SK-N-SH (cell line): ENCODE data around the gene ITGA1. TPM values are rescaled to one million over a fixed set of nuclear protein-coding genes. Genes with fewer than 3 reads are reported as not detected.

Experiments used
- CTCF ChIA-PET: fragments of 300-600, 350-600 bp; formaldehyde crosslinking; extraction: SDS; loops from one replicate; lab custom pipeline; 2021; lab: Yijun Ruan, JAX
- POLR2A ChIA-PET: fragments of 350-600 bp; sonication (Branson Sonifier 250); formaldehyde crosslinking; extraction: SDS; loops from one replicate; lab custom pipeline; 2020; ENCODE audit warnings: antibody characterized with exemption, inconsistent platforms; lab: Yijun Ruan, JAX
- DNase-seq: peaks from one replicate; pipeline ENCODE4 v3.0.0; 2012
- H2AFZ ChIP-seq: fragments of 200-600 bp; sonication (generic); 2 replicates; pipeline ENCODE4 v1.8.1; 2016; ENCODE audit warnings: antibody characterized with exemption, mild to moderate bottlenecking, low read depth
- H3F3A ChIP-seq: fragments of 200-600 bp; sonication (generic); replicated peaks from 2 replicates; pipeline ENCODE3; 2016; ENCODE audit warnings: antibody characterized with exemption, mild to moderate bottlenecking; ENCODE audit not compliant: insufficient read depth
- H3K27ac ChIP-seq, 2 experiments: fragments of 200-500 bp in 1 of 2; fragments of 200-600 bp in 1 of 2; sonication (Bioruptor generic) in 1 of 2; sonication (generic), shearing (Covaris generic) in 1 of 2; 2 replicates each; pipeline versions ENCODE4 v1.5.1 to v1.6.1; 2014 to 2016; ENCODE audit warnings: low read depth in 2 of 2, inconsistent platforms in 1 of 2, low read length in 1 of 2, mild to moderate bottlenecking in 1 of 2, mixed read lengths in 1 of 2
- H3K27me3 ChIP-seq: fragments of 200-600 bp; sonication (generic), shearing (Covaris generic); 2 replicates; pipeline ENCODE4 v1.6.1; 2016; ENCODE audit warnings: mixed run types; ENCODE audit not compliant: insufficient read depth
- H3K36me3 ChIP-seq, 2 experiments: fragments of 200-500 bp in 1 of 2; fragments of 200-600 bp in 1 of 2; sonication (Bioruptor generic) in 1 of 2; sonication (generic) in 1 of 2; replicated peaks in 1 of 2; 2 replicates each; pipeline versions ENCODE3 to v1.5.1; 2014 to 2016; ENCODE audit warnings: low read length in 1 of 2, mild to moderate bottlenecking in 1 of 2; ENCODE audit not compliant: insufficient read depth in 2 of 2, control insufficient read depth in 1 of 2
- H3K4me1 ChIP-seq, 2 experiments: fragments of 200-500 bp in 1 of 2; fragments of 200-600 bp in 1 of 2; sonication (Bioruptor generic) in 1 of 2; sonication (generic), shearing (Covaris generic) in 1 of 2; 2 replicates each; pipeline versions ENCODE4 v1.5.1 to v1.6.1; 2014 to 2016; ENCODE audit warnings: low read depth in 1 of 2, low read length in 1 of 2, mixed run types in 1 of 2; ENCODE audit not compliant: insufficient read depth in 2 of 2, control insufficient read depth in 1 of 2
- H3K4me2 ChIP-seq: fragments of 200-600 bp; sonication (generic), shearing (Covaris generic); 2 replicates; pipeline ENCODE4 v1.6.1; 2017; ENCODE audit warnings: mixed run types
- H3K4me3 ChIP-seq, 2 experiments: fragments of 200-500 bp in 1 of 2; fragments of 200-600 bp in 1 of 2; sonication (Bioruptor generic) in 1 of 2; sonication (generic), shearing (Covaris generic) in 1 of 2; 2 replicates each; pipeline versions ENCODE4 v1.5.1 to v1.8.1; 2014 to 2016; ENCODE audit warnings: low read depth in 2 of 2, inconsistent platforms in 1 of 2, low read length in 1 of 2, mild to moderate bottlenecking in 1 of 2, mixed read lengths in 1 of 2, moderate library complexity in 1 of 2
- H3K79me2 ChIP-seq: fragments of 200-600 bp; sonication (generic); 2 replicates; pipeline ENCODE4 v1.8.1; 2017; ENCODE audit warnings: mild to moderate bottlenecking; ENCODE audit not compliant: insufficient read depth
- H3K9ac ChIP-seq: fragments of 200-600 bp; sonication (generic); 2 replicates; pipeline ENCODE4 v1.6.1; 2017; ENCODE audit warnings: mixed run types
- H3K9me2 ChIP-seq: fragments of 200-600 bp; sonication (generic); 2 replicates; pipeline ENCODE4 v1.6.1; 2017; ENCODE audit warnings: mixed run types
- H3K9me3 ChIP-seq: fragments of 200-600 bp; sonication (generic); 2 replicates; pipeline ENCODE4 v1.6.1; 2017; ENCODE audit warnings: mixed run types, mild to moderate bottlenecking, moderate library complexity
- H4K20me1 ChIP-seq: fragments of 200-600 bp; sonication (generic); 2 replicates; pipeline ENCODE4 v1.6.1; 2017; ENCODE audit warnings: mild to moderate bottlenecking, mixed run types; ENCODE audit not compliant: insufficient read depth
- CHD2 ChIP-seq: fragments of 150-350 bp; IDR thresholded peaks from 2 replicates; pipeline ENCODE4 v1.6.1; 2018; ENCODE audit warnings: low read length; ENCODE audit not compliant: partially characterized antibody
- FOXM1 ChIP-seq: IDR thresholded peaks from 2 replicates; pipeline ENCODE4 v1.4.0; 2012; ENCODE audit warnings: low read depth, mild to moderate bottlenecking
- RCOR1 ChIP-seq: fragments of 150-350 bp; IDR thresholded peaks from 2 replicates; pipeline ENCODE4 v1.6.1; 2017; ENCODE audit warnings: antibody characterized with exemption, low read length
- TCF12 ChIP-seq: IDR thresholded peaks from 2 replicates; pipeline ENCODE4 v1.4.0; 2012
- YY1 ChIP-seq: IDR thresholded peaks from 2 replicates; pipeline ENCODE4 v1.4.0; 2012; ENCODE audit warnings: low read depth, mild to moderate bottlenecking
- WGBS: methylation state at CpG from one replicate; pipeline ENCODE4 v1.1.6; 2017; ENCODE audit warnings: low lambda C conversion rate; 5-methylcytosine and 5-hydroxymethylcytosine counted together
- polyA plus RNA-seq, 3 experiments: library from polyadenylated mRNA; depleted of rRNA; stranded (reverse); fragments of >200 nt; gene quantifications; 2 replicates each; pipeline ENCODE4 v1.2.3, GENCODE V29; 2012
- TF ChIP-seq, protein P1 (sequence below): IDR thresholded peaks from 2 replicates; pipeline ENCODE4 v1.6.1; 2012; ENCODE audit warnings: mild to moderate bottlenecking, low read depth, low read length, moderate library complexity
- TF ChIP-seq, protein P2 (sequence below): fragments of 200-600 bp; sonication (generic); IDR thresholded peaks from 2 replicates; pipeline ENCODE4 v1.6.1; 2017; ENCODE audit warnings: antibody characterized with exemption, mild to moderate bottlenecking, moderate library complexity
- TF ChIP-seq, protein P3 (sequence below): IDR thresholded peaks from 2 replicates; pipeline ENCODE4; 2012
- TF ChIP-seq, protein P4 (sequence below): fragments of 150-350 bp; IDR thresholded peaks from 2 replicates; pipeline ENCODE4 v1.6.1; 2016; ENCODE audit warnings: mild to moderate bottlenecking, low read depth, low read length

Gene ITGA1
- polyA plus RNA-seq, 1 of the 3 experiments (the other 2 are of a cell fraction): 7.7 TPM

DNA sequence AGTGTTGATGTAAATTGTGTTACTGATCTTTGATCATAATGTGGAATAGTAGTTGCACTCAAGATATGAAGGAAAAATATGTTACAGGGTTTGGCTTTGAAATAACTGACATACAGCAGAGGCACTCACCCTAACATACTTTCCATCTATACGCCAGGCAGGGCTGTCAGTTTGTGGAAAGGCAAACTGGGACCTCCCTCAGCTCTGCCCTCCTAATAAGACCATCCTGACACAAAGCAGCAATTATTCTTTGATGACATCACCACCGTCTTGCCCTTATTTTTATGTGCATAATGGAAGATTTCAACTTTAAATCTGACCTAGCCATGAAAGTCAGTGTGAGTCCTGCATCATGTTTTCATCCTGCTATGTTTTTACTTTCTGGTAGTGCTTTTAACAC, 42.9 kb downstream of the ITGA1 start:
- H3K4me1 ChIP-seq: no peaks in the 10 kb centered on the region
- H3K9me2 ChIP-seq: no peaks in the 10 kb centered on the region
- WGBS: 78% methylated on average over 2 of the region's 2 CpGs
- no peaks in the 10 kb centered on the region for H3K27me3 ChIP-seq
- no peak for DNase-seq
- H3K36me3 ChIP-seq: no peaks in the 10 kb centered on the region
- ChIA-PET CTCF (no interaction called here), POLR2A (no interaction called here)
- no peak overlapping the region for H3K27ac ChIP-seq
- H3K9ac ChIP-seq: no peak overlapping the region
- H3K4me2 ChIP-seq: no peak overlapping the region
- no peaks in the 10 kb centered on the region; the same call in 1 of the 2 replicates for H3K9me3 ChIP-seq
- no peaks in the 10 kb centered on the region for H4K20me1 ChIP-seq
- TF ChIP-seq, protein P1, sequence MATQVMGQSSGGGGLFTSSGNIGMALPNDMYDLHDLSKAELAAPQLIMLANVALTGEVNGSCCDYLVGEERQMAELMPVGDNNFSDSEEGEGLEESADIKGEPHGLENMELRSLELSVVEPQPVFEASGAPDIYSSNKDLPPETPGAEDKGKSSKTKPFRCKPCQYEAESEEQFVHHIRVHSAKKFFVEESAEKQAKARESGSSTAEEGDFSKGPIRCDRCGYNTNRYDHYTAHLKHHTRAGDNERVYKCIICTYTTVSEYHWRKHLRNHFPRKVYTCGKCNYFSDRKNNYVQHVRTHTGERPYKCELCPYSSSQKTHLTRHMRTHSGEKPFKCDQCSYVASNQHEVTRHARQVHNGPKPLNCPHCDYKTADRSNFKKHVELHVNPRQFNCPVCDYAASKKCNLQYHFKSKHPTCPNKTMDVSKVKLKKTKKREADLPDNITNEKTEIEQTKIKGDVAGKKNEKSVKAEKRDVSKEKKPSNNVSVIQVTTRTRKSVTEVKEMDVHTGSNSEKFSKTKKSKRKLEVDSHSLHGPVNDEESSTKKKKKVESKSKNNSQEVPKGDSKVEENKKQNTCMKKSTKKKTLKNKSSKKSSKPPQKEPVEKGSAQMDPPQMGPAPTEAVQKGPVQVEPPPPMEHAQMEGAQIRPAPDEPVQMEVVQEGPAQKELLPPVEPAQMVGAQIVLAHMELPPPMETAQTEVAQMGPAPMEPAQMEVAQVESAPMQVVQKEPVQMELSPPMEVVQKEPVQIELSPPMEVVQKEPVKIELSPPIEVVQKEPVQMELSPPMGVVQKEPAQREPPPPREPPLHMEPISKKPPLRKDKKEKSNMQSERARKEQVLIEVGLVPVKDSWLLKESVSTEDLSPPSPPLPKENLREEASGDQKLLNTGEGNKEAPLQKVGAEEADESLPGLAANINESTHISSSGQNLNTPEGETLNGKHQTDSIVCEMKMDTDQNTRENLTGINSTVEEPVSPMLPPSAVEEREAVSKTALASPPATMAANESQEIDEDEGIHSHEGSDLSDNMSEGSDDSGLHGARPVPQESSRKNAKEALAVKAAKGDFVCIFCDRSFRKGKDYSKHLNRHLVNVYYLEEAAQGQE: no peak
- TF ChIP-seq RCOR1: no peak
- TF ChIP-seq, protein P2, sequence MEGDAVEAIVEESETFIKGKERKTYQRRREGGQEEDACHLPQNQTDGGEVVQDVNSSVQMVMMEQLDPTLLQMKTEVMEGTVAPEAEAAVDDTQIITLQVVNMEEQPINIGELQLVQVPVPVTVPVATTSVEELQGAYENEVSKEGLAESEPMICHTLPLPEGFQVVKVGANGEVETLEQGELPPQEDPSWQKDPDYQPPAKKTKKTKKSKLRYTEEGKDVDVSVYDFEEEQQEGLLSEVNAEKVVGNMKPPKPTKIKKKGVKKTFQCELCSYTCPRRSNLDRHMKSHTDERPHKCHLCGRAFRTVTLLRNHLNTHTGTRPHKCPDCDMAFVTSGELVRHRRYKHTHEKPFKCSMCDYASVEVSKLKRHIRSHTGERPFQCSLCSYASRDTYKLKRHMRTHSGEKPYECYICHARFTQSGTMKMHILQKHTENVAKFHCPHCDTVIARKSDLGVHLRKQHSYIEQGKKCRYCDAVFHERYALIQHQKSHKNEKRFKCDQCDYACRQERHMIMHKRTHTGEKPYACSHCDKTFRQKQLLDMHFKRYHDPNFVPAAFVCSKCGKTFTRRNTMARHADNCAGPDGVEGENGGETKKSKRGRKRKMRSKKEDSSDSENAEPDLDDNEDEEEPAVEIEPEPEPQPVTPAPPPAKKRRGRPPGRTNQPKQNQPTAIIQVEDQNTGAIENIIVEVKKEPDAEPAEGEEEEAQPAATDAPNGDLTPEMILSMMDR: no peak
- TF ChIP-seq YY1: no peak
- TF ChIP-seq, protein P3, sequence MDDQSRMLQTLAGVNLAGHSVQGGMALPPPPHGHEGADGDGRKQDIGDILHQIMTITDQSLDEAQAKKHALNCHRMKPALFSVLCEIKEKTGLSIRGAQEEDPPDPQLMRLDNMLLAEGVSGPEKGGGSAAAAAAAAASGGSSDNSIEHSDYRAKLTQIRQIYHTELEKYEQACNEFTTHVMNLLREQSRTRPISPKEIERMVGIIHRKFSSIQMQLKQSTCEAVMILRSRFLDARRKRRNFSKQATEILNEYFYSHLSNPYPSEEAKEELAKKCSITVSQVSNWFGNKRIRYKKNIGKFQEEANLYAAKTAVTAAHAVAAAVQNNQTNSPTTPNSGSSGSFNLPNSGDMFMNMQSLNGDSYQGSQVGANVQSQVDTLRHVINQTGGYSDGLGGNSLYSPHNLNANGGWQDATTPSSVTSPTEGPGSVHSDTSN: no peak
- TF ChIP-seq TCF12: no peak
- TF ChIP-seq, protein P4, sequence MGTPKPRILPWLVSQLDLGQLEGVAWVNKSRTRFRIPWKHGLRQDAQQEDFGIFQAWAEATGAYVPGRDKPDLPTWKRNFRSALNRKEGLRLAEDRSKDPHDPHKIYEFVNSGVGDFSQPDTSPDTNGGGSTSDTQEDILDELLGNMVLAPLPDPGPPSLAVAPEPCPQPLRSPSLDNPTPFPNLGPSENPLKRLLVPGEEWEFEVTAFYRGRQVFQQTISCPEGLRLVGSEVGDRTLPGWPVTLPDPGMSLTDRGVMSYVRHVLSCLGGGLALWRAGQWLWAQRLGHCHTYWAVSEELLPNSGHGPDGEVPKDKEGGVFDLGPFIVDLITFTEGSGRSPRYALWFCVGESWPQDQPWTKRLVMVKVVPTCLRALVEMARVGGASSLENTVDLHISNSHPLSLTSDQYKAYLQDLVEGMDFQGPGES: no peak
- TF ChIP-seq FOXM1: no peak
- TF ChIP-seq CHD2: no peak
- TF ChIP-seq, all 33 proteins: peak for 0
- Histone ChIP-seq H3F3A (no peaks in the 10 kb centered on the region), H3K4me3 (no peak overlapping the region), H3K79me2 (no peaks in the 10 kb centered on the region), H2AFZ (no peak overlapping the region)
